Effector CD4-positive, alpha-beta T cell (primary cell): Measurements from ENCODE around the gene RNF167.

Experiments
- DNase-seq: peaks from one replicate; pipeline ENCODE4 v3.0.0-alpha.2; 2020

RNF167 gene

GRCh38 chr17:4958102-4958501 lies 18.0 kb downstream of the RNF167 start:
- no peak for DNase-seq

DNA sequence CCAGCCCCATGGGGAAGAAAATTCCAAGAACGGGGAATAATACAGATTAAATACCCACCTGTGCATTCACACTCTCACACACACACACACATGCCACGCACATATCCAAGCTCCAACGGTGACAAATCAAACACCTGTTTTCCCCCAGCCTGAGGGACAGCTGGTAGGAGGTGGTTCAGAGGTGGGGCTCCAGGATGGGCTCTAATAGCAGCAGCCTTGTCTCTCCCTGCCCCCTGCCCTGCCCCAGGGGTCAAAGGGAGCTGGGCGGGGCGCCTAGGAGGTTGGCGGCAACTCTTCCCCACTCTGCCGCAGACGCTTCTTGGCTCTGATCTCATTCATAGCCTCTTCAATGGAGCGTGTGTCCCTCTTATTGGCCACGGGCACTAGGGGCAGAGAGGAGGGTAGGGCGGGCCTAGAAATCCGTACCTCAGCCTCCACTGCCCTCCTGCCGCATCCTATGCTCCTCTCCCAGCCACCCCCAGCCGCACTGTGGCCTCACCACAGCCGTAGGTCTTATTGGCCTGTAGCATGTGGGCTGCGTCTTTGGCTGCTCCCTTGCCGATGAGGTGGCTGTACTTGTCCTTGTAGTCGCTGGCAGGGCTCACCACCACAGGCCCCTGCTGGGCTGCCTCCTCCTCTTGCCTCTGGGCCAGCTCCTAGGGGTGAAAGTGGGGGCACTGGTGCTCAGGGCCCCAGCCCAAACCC lies 19.3 kb downstream of the RNF167 start:
- DNase-seq = no peak

DNA sequence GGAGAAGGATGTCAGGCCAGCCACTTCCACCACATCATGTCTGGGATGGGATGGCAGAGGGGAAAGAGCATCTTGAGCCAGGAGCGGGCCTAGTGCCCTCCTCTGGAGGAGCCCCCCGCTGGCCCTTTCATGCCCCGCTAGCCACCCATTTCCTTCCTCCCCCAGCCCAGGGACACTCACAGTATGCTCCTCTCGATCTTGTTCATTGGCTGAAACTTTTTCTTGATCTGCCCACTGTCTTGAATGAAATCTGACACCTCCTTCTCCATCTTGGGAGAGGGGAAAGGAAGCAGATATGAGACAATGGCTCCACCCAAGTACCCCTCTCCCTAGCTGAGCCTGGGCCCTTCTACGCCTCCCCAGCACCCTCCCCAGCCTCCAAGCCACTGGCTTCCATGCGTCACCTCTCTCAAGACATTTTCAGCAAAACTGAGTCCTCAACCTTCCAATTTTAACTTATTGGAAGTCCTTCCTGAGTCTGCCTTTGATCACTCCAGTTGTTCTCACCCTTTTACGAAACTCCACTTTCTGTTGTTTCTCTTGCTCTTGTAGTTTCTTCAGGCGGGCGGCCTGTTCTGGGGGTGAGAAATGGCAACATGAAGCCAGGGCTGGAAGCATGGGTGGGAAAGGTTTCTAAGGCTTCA lies 20.3 kb downstream of the RNF167 start:
- no peak for DNase-seq

GRCh38 chr17:4965311-4965986 lies 25.4 kb downstream of the RNF167 start:
- DNase-seq = no peak

DNA sequence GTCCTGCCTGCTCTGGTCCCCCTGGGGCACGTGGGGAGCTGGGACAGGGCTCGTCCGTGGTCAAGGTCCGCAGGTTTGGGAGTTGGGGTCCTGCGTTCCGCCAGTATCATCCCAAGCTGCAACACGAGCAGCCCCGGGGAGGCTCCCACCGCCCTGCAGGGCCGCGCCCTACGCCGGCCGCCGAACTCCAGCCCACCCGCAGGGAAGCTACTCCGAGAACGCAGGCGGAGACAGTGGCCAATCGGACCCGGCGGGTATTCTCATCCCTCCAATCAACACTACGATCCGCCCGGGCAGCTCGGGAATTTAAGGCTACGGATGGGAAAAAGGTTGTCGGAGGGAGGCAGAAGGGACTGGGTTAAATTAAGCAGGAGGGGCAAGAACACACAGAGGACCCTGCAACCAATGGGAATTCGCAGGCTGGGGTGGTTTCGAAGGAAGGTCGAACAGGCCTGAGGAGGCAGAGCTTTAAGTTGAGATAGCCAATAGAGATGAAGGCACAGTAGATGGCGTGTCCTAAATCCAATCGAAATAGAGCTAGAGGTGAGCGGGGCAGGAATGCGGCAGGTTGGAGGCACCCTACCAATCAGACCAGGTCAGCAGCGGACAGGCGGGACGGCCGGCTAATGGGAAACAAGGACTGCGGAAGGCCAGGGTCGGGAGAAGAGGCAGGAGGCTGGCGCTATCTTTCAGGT lies 26.9 kb downstream of the RNF167 start:
- DNase-seq = peak; percentile 89

- peak; percentile 86 for DNase-seq
Measured at GRCh38 chr17:4967539-4968485, 27.7 kb downstream of the RNF167 start, which contains the start of gene SPAG7. Gene SPAG7, minus strand, starts transcription at chr17:4967817. Its CDS starts 13 bp downstream, at chr17:4967804.

DNA sequence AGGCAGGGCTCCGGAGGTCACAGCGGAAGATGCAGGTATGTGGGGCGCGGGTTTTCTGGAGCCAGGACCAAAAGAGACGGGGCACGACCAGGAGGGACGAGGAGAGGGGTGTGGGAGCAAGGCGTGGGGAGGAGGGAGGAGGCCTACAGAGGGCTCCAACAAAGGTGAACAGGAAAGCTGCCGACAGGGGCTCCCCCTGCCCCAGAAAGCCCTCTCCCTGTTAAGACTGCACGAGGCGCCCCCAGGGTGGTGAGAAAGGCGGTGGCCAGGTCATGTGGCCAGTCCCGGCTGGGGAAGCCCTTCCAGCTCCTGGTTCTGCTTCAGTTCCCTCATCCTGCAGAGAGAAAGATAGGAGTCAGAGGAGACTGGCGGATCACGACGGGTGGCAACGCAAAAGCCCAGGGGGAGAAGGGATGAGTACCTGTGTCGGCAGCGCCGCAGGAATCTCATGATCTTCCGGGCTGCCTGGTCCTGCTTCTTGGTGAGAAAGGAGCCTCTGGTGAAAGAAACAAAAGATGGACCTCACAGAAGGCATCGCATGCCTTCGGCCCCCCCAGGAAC lies 28.5 kb downstream of the RNF167 start:
- no peak for DNase-seq

- DNase-seq = no peak
Measured at GRCh38 chr17:4969047-4969550, 29.0 kb downstream of the RNF167 start.

DNA sequence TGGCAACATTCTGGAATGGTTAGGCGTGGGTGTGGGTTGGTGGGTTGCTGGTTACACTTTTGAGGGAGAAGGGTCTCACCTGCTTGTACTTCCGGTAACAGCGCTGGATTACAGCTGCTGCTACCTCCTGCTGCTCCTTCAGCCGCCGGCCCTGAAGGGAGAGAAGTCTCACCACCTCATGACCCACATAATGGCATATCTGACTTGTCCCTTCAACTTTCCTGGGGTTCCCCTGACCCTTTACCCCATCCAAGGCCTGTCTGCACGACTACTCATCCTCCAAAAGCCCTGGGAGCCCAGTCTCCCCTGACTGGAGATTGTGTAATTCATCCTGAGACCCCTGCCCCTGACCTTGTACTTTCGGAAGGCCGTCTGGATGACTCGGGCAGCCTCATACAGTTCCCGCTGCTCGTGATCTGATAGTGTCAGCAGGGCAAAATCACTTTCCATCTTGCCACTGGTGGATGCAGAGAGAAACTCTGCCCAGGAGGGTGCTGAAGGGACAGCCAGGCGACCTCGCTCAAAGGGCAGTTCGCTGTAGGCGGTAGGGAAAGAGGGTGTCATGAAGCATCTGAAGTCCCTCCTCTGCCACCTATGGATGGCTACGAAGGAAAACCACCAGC lies 29.6 kb downstream of the RNF167 start:
- no peak for DNase-seq

- DNase-seq = no peak
Measured at GRCh38 chr17:4970273-4970672, 30.2 kb downstream of the RNF167 start.

GRCh38 chr17:4971826-4972225 lies 31.8 kb downstream of the RNF167 start:
- DNase-seq = no peak

DNA sequence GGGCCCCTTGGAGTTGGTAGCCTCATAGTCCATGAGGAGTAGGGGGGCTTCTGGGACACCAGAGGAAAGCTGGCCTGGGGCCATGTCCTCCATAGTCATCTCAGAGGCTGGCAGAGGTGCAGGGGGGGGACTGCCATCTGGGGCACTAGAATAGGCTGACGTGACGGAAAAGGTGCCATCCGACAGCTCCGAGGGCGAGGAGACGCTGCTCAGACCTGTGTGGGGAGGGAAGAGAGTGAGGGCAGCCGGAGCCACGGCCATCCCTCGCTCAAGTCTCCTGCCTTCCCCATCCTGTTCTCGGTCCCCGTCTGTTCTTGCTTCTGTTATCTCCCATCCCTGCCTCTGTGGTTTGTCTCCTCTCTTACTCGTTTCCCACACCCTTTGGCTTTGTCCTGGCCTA lies 32.3 kb downstream of the RNF167 start:
- DNase-seq = no peak

GRCh38 chr17:4972752-4973151 lies 32.7 kb downstream of the RNF167 start:
- DNase-seq = no peak

GRCh38 chr17:4973256-4974114 lies 33.4 kb downstream of the RNF167 start:
- no peak for DNase-seq

DNA sequence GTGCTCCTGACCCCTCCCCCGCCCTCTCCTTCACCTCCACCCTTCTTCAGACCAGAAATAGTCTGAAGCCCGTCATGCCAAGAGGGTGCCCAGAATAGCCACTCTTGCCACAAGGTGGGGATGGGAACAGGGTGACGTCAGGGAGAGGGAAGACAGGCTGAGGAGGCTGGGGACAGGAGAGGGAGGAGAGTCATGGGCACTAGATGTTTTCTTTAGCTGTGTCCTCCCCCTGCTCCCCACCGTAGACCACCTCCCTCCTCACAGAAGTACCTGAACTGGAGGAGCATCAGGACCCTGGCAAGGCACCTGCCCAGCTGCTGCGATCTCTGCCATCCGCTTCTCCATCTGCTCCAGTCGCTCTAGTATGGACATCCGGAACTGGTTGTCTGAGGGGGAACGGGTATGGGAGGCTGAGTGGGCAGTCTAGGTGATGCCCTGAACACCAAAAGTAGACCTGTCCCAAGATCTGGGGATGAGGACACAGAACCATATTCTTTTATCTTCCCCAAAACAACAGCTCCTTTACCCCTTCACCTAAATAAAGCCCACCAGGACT lies 34.1 kb downstream of the RNF167 start:
- no peak for DNase-seq

DNA sequence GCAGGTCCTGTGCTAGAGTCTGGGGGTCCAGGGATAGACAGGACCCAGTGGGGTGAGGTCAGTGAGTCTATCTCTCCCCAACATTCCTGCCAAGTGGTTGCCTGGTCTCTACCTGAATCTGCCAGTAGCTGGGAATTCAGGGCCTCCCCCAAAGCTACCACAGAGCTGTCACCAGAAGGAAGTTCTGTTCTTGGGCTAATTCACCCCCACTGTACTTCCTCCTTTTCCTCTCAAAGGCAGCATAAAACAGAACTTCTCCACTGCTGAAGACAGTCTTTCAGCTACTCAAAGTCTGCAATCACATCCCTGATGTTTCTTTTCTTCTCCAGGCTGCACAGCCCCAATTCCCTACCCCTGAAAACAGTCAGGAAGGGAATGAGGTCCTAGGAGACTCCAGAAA lies 38.7 kb downstream of the RNF167 start:
- DNase-seq = no peak

DNA sequence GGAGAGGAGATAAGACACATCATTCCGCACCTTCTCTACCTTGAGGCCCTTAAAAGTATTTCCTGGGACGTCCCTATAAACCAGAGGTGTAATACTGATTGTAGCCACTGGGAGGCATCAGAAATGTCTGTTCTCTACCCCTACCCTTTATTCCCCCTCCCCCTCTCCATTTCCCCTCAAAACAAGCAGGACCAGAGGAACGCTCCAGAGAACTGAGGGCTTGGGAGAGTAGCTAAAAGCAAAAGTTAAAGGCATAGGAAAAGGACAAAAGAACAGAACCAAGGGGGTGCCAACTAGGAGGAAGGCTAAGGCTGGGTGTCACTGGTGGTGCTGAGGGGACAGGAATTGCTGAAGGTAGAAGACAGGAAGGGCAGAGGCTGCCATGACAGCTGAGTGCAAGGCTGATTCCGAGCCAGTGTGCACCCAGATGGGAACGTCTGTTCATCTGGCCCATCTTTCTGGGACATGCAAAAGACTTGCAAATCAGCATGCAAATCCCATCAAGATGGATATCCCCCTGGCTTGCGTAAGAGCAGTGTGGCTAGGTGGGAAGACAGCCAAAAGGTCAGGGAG lies 40.7 kb downstream of the RNF167 start:
- DNase-seq = peak; percentile 45

GRCh38 chr17:4982305-4982704 lies 42.2 kb downstream of the RNF167 start:
- no peak for DNase-seq

GRCh38 chr17:4986403-4986802 lies 46.3 kb downstream of the RNF167 start:
- DNase-seq = no peak
